Inflammatory macrophage treated with lipopolysaccharide for 1 hour (primary cell): ENCODE measurements around the gene ORC2.
A peak's percentile ranks its signal among the peaks of the same experiment; 100 is the strongest.

Experiments
- DNase-seq, 2 donors: peaks; one replicate each; pipeline ENCODE4 v3.0.0-alpha.2; 2020 to 2022

The ORC2 gene

DNA sequence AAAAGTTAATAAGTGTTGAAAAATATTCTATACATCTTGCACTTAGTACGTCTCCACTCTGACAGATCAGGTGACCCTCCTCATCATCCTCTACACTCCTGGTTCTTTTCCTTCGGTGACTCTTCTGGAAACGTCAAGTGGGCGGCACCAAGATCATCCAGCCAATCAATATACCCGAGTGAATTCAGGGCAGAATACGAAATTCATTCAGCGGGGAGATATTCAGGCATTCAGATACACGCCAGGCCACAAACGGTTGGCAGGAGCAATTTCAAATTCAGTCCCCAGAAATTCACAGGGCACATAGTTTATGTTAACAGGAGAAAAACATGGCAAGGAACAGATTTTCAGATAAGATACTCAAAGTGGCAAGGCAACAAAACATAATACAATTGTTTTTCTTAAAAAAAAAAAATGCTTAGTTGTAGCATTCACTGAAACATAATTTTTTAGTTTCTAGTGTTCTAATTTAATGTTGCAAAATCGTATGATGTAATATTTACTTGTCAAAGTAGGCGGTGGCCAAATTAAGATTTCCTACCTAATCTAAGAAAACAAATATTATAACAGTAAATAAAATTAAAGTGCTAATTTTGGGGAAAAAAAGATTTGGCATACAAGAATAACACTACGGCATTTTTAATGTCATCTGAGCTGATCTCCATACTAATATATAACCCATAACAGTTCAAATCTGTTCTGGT, 103.2 kb downstream of the ORC2 start:
- DNase-seq = peak in 1 of 2 donors; percentile 50
